Vagina (tissue), 2 donors: ENCODE results near the gene NAB1.

Experiments used
- CTCF ChIP-seq, 3 experiments: fragments of 450-650 bp in 2 of 3; fragments of 200-600 bp in 1 of 3; sonication (generic) in 1 of 3; IDR thresholded peaks; one replicate each; pipeline ENCODE4 v1.5.1; 2017 to 2019; ENCODE audit warnings: antibody characterized with exemption in 3 of 3, mild to moderate bottlenecking in 2 of 3, moderate library complexity in 2 of 3
- POLR2A ChIP-seq, 2 donors: fragments of 450-650 bp; IDR thresholded peaks; one replicate each; pipeline ENCODE4 v1.6.1; 2017; ENCODE audit warnings: antibody characterized with exemption in 2 of 2, mild to moderate bottlenecking in 2 of 2, moderate library complexity in 2 of 2
- POLR2AphosphoS5 ChIP-seq, 2 donors: sonication (generic); formaldehyde crosslinking; IDR thresholded peaks; one replicate each; pipeline ENCODE4 v1.9.0; 2017; ENCODE audit warnings: antibody characterized with exemption in 2 of 2, mild to moderate bottlenecking in 2 of 2, low read depth in 1 of 2; ENCODE audit not compliant: insufficient read depth in 1 of 2

GRCh38 chr2:190693533-190694232 lies 44.8 kb downstream of the NAB1 start:
- no peak for TF ChIP-seq CTCF (IDR thresholded peaks at IDR 0.05)
- TF ChIP-seq POLR2AphosphoS5 (IDR thresholded peaks at IDR 0.05; ENCODE audit: insufficient read depth in 1 of 2, low read depth in 1 of 2): no peak
- no peak for TF ChIP-seq POLR2A (IDR thresholded peaks at IDR 0.05)
